Measurements from ENCODE around the gene NAALADL2. TPM values are rescaled to one million over a fixed set of nuclear protein-coding genes. Genes with fewer than 3 reads are reported as not detected.

The NAALADL2 gene
- total RNA-seq, 1 donor from 2014 or later = 1.6 TPM

GRCh38 chr3:175741951-175742350 is 882.8 kb downstream of the NAALADL2 start:
- TF ChIP-seq, protein P1, sequence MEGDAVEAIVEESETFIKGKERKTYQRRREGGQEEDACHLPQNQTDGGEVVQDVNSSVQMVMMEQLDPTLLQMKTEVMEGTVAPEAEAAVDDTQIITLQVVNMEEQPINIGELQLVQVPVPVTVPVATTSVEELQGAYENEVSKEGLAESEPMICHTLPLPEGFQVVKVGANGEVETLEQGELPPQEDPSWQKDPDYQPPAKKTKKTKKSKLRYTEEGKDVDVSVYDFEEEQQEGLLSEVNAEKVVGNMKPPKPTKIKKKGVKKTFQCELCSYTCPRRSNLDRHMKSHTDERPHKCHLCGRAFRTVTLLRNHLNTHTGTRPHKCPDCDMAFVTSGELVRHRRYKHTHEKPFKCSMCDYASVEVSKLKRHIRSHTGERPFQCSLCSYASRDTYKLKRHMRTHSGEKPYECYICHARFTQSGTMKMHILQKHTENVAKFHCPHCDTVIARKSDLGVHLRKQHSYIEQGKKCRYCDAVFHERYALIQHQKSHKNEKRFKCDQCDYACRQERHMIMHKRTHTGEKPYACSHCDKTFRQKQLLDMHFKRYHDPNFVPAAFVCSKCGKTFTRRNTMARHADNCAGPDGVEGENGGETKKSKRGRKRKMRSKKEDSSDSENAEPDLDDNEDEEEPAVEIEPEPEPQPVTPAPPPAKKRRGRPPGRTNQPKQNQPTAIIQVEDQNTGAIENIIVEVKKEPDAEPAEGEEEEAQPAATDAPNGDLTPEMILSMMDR (IDR thresholded peaks at IDR 0.05; ENCODE audit: partially characterized antibody, unreplicated experiment) = no peak
- Mint-ChIP-seq H3K4me3 (ENCODE audit: unreplicated experiment) (no peak overlapping the region), H3K27me3 (ENCODE audit: unreplicated experiment) (no peaks in the 10 kb centered on the region), H3K9me3 (ENCODE audit: unreplicated experiment) (no peaks in the 10 kb centered on the region), H3K4me1 (ENCODE audit: low read depth, unreplicated experiment) (no peaks in the 10 kb centered on the region), H3K27ac (ENCODE audit: unreplicated experiment) (no peak overlapping the region), H3K36me3 (ENCODE audit: unreplicated experiment) (no peaks in the 10 kb centered on the region)
- no peak for DNase-seq

- H3K4me1 Mint-ChIP-seq (ENCODE audit: low read depth, unreplicated experiment) = no peaks in the 10 kb centered on the region
- no peak overlapping the region for H3K4me3 Mint-ChIP-seq (ENCODE audit: unreplicated experiment)
- H3K36me3 Mint-ChIP-seq (ENCODE audit: unreplicated experiment) = no peaks in the 10 kb centered on the region
- no peaks in the 10 kb centered on the region for H3K9me3 Mint-ChIP-seq (ENCODE audit: unreplicated experiment)
- TF ChIP-seq, protein P1 (IDR thresholded peaks at IDR 0.05; ENCODE audit: partially characterized antibody, unreplicated experiment) = no peak
- no peak overlapping the region for H3K27ac Mint-ChIP-seq (ENCODE audit: unreplicated experiment)
- DNase-seq = no peak
- no peaks in the 10 kb centered on the region for H3K27me3 Mint-ChIP-seq (ENCODE audit: unreplicated experiment)
These were observed 884.7 kb downstream of the NAALADL2 start for GRCh38 chr3:175743733-175744400.

DNA sequence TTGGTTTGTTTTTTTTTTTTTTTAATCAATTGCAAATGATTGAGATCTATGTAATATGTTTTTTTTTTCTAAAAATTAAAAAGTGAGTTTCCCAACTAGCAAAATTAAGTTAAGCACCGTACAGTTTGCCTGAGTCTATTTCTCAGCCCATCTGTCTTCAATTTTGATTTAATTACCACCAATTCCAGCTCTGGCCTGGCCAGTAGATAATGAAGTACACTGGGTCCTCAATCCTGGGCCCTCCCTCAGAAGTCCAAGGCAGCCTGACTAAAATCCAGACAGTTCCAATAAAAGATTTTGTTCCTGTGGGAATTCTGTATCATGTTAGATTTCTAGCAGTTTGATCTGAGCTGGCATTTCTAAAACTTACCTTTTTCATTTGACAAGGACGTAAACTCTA is 887.2 kb downstream of the NAALADL2 start:
- H3K4me1 Mint-ChIP-seq (ENCODE audit: low read depth, unreplicated experiment) = no peaks in the 10 kb centered on the region

GRCh38 chr3:175748087-175748730 is 889.1 kb downstream of the NAALADL2 start:
- TF ChIP-seq, protein P1 (IDR thresholded peaks at IDR 0.05; ENCODE audit: partially characterized antibody, unreplicated experiment) = no peak
- Mint-ChIP-seq H3K4me1 (ENCODE audit: low read depth, unreplicated experiment) (no peaks in the 10 kb centered on the region), H3K27me3 (ENCODE audit: unreplicated experiment) (no peaks in the 10 kb centered on the region), H3K36me3 (ENCODE audit: unreplicated experiment) (no peaks in the 10 kb centered on the region), H3K9me3 (ENCODE audit: unreplicated experiment) (no peaks in the 10 kb centered on the region), H3K4me3 (ENCODE audit: unreplicated experiment) (no peak overlapping the region), H3K27ac (ENCODE audit: unreplicated experiment) (no peak overlapping the region)
- no peak for DNase-seq

More for the DNA sequence above, 887.2 kb downstream of the NAALADL2 start:
- no peak overlapping the region for H3K4me3 Mint-ChIP-seq (ENCODE audit: unreplicated experiment)
- no peak overlapping the region for H3K27ac Mint-ChIP-seq (ENCODE audit: unreplicated experiment)
- no peaks in the 10 kb centered on the region for H3K36me3 Mint-ChIP-seq (ENCODE audit: unreplicated experiment)
- no peaks in the 10 kb centered on the region for H3K27me3 Mint-ChIP-seq (ENCODE audit: unreplicated experiment)
- TF ChIP-seq, protein P1 (IDR thresholded peaks at IDR 0.05; ENCODE audit: partially characterized antibody, unreplicated experiment) = no peak
- no peak for DNase-seq
- H3K9me3 Mint-ChIP-seq (ENCODE audit: unreplicated experiment) = no peaks in the 10 kb centered on the region

- DNase-seq = no peak
- Mint-ChIP-seq H3K4me3 (ENCODE audit: unreplicated experiment) (no peak overlapping the region), H3K36me3 (ENCODE audit: unreplicated experiment) (no peaks in the 10 kb centered on the region), H3K27ac (ENCODE audit: unreplicated experiment) (no peak overlapping the region), H3K27me3 (ENCODE audit: unreplicated experiment) (peaks cover under 1% of the 10 kb centered on the region), H3K4me1 (ENCODE audit: low read depth, unreplicated experiment) (no peaks in the 10 kb centered on the region), H3K9me3 (ENCODE audit: unreplicated experiment) (no peaks in the 10 kb centered on the region)
- TF ChIP-seq, protein P1 (IDR thresholded peaks at IDR 0.05; ENCODE audit: partially characterized antibody, unreplicated experiment) = no peak
These were observed 890.8 kb downstream of the NAALADL2 start for GRCh38 chr3:175749981-175750380.

Measured in glutamatergic neuron (in vitro differentiated cells).